Measurements from ENCODE around the gene TPSAB1. TPM values are rescaled to one million over a fixed set of nuclear protein-coding genes. Genes with fewer than 3 reads are reported as not detected.
"Not testable (repeated sequence)": the region's sequence is repeated elsewhere in the genome, so short reads cannot be mapped to it uniquely, and the experiment has no call there.

TPSAB1 gene
- total RNA-seq, 1 donor from 2014 or later, result not detected

DNA sequence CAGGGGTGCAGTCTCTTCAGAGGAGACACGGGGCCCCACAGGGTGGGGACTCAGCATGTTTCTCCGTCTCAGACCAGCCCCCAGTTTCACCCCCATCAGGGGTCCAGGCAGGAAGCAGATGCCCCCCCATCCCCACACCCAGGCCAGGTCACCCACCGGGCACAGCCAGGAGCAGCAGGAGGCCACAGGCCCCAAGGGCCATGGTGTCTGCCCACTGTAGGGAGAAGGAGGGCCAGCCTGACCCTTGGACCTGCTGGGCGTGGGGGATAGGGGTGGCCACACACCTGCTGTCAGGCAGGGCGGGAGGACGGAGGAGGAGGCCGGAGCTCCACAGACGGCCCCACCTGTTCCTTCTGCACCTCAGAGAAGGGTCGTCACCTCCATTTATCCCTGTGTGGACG lies 15.5 kb upstream of the TPSAB1 start, which contains the start of gene TPSG1:
Gene TPSG1 (minus strand): TSS at position 218 of the 401 bp plus-strand sequence. CDS start 16 bp downstream, at position 202.
- DNase-seq, result no peak

DNA sequence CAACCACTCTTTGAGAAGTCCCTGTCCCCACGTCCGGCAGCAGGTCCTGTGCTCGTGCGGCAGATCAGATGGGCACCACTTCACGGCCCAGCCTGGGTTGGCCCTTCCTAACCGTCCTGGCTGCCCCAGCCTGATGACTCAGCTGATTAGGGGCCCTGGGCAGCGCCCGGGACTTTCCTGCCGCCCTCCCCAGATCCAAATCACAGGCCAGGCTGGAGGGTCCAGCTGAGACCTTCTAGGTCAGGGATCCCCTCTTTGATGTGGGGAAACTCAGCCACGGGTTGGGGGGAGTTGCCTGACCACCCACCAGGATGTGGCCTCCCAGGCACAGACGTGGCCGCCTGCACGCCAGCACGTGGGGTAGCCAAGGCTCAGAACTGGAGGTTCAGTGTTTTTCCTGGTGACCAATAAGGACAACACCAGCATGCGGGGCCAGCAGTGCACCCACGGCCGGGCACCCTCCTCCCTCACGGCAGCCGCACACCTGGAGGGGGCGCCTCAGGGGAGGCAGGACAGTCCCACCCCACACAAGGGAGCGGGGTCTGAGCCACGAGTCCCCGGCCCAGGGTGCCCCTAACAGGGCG lies 14.7 kb upstream of the TPSAB1 start:
- not testable (repeated sequence) for DNase-seq

DNA sequence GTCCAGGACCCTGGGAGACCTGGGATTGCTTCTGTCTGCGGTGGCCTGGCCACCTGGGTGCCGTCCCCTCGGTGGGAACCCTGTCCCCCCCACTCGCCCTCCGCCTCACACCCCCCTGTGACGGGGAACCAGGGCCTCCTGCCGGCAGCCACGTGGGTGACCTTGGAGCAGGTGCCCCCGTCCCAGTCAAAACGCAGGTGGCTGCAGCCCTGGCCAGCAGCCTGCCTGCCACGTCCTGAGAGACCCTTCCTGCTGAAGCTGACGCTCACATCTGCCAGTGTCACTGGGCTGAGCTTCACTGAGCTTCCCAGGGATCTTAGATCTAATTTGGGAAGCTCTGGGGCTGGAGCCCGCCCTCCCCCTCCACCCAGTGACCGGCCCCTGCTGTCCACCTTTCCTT lies 13.8 kb upstream of the TPSAB1 start:
- DNase-seq, result not testable (repeated sequence)

DNA sequence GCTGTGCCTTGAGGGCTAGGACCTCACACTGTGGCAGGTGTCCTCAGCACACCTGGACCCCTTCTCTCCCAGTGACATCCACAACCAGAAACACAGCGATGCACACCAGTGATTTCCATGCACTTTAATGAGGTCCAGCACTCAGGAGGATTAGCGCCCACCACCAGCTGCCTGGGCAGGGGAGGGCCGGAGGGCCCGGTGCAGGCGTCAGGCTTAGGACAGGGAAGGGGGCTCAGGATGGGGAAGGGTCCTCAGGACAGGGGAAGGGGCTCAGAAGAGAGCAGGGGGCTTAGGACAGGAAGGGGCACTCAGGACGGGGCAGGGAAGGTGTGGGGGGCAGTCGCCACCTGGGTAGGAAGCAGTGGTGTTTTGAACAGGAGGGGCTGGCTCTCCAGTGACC lies 12.3 kb upstream of the TPSAB1 start:
- DNase-seq, result not testable (repeated sequence)

DNA sequence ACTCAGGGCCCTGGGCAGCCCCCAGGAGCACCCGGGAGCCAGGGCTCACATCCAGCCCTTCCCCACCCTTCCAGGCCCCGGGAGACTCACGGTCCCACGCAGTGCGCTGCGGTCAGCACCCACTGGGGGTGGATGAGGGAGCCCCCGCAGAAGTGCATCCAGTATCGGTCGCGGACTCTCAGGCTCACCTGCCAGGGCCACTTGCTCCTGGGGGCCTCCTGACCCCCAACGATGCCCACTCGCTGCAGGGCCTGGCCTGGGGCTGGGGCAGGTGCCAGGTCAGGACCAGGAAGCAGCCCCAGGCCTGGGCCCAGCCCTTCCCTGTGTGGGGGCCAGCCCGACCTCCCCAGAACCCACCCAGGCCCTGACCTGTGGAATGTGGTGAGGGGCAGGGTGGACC lies 11.0 kb upstream of the TPSAB1 start:
- not testable (repeated sequence) for DNase-seq

DNA sequence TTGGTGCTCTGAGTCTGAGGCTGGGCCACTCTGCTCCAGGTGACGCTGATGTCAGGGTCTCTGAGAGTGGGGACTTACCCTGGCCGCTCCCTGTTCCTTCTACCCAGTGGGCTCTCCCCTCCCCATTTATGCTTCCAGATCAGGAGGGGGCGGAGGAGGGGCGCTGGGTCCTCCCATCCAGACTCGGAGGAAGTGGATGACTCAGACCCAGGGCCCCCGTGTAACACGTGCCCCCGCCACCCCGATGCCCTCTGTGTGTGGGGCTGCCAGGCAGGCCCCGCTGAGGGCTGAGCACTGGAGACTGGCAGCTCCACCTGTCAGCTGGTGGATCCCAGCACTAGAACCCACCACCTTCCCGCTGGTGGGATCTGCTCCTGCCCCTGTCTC lies 10.4 kb upstream of the TPSAB1 start, which contains the start of gene TPSB2:
Gene TPSB2 (minus strand): TSS at position 101 of the 387 bp plus-strand sequence. CDS start 233 bp downstream, outside the sequence.
- not testable (repeated sequence) for DNase-seq

DNA sequence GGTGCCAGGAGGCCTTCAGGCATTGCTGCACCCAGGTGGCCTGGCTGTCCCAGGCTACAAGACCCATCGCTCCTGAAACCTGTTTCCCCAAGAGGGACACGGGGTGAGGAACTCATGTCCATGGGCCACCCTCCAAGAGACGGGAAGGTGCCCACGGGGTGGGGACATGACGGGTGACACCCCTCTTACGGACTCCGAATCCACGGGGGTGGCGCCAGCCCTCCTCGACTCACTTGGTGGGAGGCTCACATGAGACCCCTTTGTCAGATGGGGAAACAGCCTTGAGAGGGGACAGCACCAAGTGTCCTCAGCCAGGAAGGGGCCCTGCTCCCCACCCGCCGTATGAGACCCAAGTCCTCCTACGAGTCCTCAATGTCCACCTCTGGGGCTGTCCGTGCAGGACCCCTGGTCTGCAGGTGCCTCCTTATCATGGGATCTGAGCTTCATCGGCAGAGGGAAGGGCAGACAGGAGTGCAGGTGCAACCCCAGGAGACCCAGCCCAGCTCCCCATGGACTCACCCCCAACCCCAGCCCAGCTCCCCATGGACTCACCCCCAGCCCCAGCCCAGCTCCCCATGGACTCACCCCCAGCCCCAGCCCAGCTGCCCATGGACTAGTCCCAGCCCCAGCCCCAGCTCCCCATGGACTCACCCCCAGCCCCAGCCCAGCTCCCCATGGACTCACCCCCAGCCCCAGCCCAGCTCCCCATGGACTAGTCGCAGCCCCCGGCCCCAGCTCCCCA lies 9.9 kb upstream of the TPSAB1 start:
- not testable (repeated sequence) for DNase-seq

DNA sequence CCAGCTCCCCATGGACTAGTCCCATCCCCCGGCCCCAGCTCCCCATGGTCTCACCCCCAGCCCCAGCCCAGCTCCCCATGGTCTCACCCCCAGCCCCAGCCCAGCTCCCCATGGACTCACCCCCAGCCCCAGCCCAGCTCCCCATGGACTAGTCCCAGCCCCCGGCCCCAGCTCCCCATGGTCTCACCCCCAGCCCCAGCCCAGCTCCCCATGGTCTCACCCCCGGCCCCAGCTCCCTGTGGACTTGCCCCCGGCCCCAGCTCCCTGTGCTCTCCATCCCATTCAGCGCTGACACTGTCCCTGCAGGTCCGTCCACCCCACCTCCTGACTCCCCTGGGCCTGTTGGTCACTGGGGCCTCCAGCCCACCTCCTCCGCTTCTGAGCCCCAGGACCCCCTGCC lies 9.2 kb upstream of the TPSAB1 start:
- DNase-seq, result not testable (repeated sequence)

DNA sequence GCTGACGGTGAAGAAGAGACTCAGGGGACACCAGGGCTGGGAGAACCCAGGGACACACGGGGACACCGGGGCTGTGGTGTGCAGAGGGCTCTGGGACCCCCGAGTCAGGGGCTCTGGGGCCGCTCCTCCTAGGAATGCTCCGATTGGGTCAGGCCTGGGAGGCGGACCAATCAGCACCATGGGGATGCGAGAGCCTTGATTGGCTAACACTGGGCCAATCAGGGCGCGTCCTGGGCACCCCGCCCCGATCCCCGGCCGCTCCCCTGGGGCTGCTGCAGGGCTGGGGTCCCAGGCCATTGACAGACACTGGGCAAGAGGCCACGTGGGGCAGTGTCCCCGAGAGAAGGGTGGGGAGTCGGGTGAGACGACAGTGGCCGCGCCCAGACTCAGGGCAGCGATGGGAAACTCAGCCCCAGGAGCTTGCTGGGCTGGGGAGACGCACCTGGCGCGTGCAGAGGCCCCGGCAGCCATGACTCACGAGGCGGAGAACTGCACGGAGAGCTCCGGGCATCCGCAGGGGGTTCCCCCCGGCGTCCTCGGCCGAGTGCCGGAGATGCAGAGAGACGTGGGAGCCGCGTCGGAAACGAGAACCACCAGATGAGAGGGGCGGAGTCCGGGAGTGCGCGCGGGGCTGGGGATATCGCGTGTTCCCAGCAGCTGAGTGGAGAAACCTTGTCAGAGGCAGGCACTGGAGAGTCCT lies 8.3 kb upstream of the TPSAB1 start:
- DNase-seq, result not testable (repeated sequence)

DNA sequence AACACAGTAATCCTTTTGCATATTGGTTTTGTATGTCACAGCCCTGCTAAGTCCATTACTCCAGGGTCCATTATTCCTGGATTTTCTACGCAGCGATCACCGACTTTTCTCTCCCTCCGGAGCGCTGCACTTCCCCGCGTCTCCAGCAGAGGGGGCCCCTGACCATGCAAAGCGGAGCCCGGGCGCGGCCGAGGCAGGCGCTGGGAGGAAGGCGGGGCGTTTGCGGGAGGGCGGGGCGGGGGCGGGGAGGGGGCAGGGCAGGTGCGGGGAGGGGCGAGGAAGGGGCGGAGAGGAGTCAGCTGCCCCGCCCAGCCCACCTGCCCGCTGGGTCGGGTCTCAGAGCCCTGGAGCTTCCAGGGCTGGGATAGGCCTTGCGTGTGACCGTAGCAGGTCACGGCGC lies 3.8 kb upstream of the TPSAB1 start:
- DNase-seq, result not testable (repeated sequence)

DNA sequence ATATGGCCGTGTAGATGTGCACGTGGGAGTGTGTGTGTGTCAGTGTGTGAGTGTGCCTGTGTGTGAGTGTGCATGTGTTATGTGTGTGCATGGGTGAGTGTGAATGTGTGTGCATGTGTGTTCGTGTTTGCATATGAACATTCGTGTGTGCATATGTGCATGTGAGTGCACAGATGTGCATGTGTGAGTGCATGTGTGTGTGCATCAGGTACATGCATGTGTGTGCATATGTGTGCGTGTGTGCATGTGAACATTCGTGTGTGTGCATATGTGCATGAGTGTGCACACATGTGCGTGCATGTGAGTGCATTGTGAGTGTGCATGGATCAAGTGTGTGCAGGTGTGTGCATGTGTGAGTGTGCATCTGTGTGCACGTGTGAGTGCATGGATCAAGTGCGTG lies 2.5 kb upstream of the TPSAB1 start:
- no peak for DNase-seq

DNA sequence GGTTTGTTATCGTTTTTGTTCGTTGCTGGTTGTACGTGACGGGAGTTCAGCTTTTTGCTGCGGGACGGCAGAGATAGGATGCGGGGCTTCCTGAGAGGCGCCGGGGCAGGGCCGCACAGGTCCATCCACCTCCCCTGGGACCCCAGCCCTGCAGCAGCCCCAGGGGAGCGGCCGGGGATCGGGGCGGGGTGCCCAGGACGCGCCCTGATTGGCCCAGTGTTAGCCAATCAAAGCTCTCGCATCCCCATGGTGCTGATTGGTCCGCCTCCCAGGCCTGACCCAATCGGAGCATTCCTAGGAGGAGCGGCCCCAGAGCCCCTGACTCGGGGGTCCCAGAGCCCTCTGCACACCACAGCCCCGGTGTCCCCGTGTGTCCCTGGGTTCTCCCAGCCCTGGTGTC lies 1.6 kb upstream of the TPSAB1 start:
- DNase-seq, result not testable (repeated sequence)

DNA sequence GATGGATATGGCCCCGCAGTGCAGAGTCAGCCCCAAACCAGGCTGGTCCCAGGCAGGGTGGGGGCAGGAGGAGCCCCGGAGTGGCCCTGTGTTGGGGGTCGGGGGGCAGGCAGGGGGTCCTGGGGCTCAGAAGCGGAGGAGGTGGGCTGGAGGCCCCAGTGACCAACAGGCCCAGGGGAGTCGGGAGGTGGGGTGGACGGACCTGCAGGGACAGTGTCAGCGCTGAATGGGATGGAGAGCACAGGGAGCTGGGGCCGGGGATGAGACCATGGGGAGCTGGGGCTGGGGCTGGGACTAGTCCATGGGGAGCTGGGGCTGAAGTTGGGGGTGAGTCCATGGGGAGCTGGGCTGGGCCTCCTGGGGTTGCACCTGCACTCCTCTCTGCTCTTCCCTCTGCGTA lies 930 bp upstream of the TPSAB1 start:
- DNase-seq, result not testable (repeated sequence)

DNA sequence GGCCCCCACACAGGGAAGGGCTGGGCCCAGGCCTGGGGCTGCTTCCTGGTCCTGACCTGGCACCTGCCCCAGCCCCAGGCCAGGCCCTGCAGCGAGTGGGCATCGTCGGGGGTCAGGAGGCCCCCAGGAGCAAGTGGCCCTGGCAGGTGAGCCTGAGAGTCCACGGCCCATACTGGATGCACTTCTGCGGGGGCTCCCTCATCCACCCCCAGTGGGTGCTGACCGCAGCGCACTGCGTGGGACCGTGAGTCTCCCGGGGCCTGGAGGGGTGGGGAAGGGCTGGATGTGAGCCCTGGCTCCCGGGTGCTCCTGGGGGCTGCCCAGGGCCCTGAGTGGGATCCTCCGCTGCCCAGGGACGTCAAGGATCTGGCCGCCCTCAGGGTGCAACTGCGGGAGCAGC lies 576 bp downstream of the TPSAB1 start:
- DNase-seq, result not testable (repeated sequence)

DNA sequence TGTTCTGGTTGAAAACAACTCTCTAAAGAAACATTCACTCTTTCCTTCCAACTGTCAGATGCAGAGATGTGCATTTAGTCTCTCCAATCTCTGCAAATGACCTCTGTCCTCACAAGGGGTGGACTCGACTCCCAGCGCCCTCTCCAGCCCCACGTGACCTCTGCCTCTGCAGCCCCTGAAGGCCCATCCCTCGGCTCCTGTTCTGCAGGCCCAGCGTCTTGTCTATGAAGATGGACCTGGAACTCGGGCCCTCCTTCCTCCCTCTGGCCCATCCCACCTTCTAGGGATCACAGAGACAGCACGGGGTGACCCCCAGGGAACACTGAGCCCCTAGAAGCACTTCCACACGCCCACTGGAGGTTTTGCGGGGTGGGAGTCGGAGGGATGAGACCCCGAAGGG lies 2.9 kb downstream of the TPSAB1 start:
- not testable (repeated sequence) for DNase-seq

DNA sequence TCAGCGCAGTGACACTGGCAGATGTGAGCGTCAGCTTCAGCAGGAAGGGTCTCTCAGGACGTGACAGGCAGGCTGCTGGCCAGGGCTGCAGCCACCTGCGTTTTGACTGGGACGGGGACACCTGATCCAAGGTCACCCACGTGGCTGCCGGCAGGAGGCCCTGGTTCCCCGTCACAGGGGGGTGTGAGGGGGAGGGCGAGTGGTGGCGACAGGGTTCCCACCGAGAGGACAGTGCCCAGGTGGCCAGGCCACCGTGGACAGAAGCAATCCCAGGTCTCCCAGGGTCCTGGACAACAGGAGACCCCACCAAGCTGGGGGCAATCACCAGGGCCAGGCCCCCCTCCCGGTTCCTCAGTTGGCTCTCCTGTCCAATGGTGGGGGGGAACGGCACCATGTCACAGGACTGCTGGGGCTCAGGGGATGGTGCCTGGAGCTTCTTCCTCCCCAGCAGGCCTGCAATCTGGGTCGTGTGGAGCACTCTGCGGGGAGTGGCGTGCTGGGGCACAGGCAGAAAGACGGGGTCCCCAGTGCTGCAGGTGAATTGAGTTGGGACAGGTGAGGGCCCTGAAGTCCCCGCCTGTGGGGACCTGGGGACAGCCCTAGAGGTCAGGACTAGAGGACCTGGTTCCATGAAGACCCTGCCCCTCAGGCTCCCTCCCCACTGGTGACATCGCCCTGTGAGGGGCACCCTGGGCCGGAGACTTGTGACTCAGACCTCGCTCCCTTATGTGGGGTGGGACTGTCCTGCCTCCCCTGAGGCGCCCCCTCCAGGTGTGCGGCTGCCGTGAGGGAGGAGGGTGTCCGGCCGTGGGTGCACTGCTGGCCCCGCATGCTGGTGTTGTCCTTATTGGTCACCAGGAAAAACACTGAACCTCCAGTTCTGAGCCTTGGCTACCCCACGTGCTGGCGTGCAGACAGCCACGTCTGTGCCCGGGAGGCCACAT lies 3.7 kb downstream of the TPSAB1 start:
- not testable (repeated sequence) for DNase-seq

DNA sequence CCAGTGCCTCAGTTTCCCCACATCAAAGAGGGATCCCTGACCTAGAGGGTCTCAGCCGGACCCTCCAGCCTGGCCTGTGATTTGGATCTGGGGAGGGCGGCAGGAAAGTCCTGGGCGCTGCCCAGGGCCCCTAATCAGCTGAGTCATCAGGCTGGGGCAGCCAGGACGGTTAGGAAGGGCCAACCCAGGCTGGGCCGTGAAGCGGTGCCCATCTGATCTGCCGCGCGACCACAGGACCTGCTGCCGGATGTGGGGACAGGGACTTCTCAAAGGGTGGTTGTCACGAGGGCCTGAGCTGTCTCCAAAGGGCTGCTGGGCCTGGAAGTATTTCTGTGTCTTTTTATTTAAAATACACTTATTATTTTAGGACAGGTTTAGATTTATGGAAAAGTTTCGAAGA lies 4.4 kb downstream of the TPSAB1 start:
- DNase-seq, result no peak

DNA sequence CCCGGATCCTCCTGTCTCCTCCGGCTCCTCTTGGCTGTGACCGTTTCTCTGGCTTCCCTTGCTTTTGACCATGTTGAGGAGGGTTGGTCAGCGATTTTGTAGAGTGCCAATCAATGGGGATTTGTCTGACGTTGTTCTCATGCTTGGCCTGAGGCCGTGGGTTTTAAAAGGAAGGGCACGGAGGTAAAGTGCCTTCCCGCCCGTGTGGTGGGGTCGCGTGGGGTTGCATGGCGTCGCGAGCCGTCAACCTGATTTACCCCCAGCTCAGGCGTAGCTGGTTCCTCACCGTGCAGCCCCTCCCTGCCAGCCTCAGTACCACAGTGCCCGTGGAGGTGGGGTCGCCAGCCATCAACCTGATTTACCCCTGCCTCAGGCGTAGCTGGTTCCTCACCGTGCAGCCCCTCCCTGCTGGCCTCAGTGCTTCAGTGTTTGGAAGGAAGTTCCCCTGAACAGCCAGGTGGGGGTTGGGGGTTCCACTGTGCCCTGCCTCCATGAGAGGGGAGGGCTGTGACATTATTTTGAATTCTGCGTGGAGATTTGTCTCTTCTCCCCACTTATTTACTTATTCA lies 5.0 kb downstream of the TPSAB1 start:
- no peak for DNase-seq

DNA sequence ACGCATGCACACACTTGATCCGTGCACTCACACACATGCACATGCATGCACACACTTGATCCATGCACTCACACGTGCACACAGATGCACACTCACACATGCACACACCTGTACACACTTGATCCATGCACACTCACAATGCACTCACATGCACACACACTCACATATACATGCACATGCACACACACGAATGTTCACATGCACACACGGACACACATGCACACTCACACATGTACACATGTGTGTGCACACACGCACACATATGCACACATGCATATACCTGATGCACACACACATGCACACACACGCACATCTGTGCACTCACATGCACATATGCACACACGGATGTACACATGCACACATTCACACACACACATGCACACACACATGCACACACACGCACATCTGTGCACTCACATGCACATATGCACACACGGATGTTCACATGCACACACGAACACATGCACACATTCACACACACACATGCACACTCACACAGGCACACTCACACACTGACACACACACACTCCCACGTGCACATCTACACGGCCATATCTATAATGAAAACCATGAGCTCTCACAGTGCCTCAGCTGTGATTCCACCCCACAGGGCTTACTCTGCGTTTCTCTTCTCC lies 7.5 kb downstream of the TPSAB1 start:
- DNase-seq, result not testable (repeated sequence)

DNA sequence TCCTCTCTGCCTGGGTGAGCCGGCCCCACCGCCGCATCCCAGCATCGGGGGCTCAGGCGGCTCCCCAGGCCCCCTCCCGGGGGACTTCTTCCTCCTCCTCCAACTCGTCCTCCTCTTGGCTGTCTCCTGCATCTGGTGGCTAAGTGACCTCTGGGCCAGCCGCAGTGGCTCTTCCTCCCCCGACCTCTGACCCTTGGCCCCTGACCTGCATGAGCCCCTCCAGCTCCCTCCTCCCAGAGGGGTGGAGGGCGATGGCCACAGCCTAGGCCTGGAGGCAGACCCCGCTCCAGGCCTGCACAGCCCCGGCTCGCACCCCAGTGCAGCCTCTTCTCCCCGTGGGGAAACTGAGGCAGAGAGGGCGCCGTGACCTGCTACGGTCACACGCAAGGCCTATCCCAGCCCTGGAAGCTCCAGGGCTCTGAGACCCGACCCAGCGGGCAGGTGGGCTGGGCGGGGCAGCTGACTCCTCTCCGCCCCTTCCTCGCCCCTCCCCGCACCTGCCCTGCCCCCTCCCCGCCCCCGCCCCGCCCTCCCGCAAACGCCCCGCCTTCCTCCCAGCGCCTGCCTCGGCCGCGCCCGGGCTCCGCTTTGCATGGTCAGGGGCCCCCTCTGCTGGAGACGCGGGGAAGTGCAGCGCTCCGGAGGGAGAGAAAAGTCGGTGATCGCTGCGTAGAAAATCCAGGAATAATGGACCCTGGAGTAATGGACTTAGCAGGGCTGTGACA lies 8.7 kb downstream of the TPSAB1 start:
- not testable (repeated sequence) for DNase-seq

Measured in dermis blood vessel endothelial cell (primary cell).